A549 (cell line): ENCODE data around the gene PSIP1. TPM values are rescaled to one million over a fixed set of nuclear protein-coding genes. Genes with fewer than 3 reads are reported as not detected.
A peak's percentile ranks its signal among the peaks of the same experiment; 100 is the strongest.

Experiments
- ATAC-seq, 2 experiments: fragments of 200-7000 bp in 1 of 2; fragments of >200 bp in 1 of 2; cut with Nextera tagmentation in 1 of 2; cut with Tn5 transposase in 1 of 2; 3 replicates each; pipeline versions ENCODE4 v1.8.0 to v1.9.1; 2018 to 2020; ENCODE audit warnings: mild to moderate bottlenecking in 1 of 2, moderate library complexity in 1 of 2
- CTCF ChIA-PET: fragments of 300-600 bp; sonication (Branson Sonifier 250); formaldehyde crosslinking; extraction: SDS; loops from one replicate; lab custom pipeline; 2021; ENCODE audit warnings: antibody characterized with exemption, inconsistent platforms; lab: Yijun Ruan, JAX
- POLR2A ChIA-PET: fragments of 350-600 bp; formaldehyde crosslinking; extraction: SDS; loops from one replicate; lab custom pipeline; 2021; ENCODE audit warnings: antibody characterized with exemption, inconsistent platforms; lab: Yijun Ruan, JAX
- DNase-seq, 2 experiments: peaks; one replicate each; pipeline versions ENCODE4 v3.0.0 to v3.0.0-alpha.2; 2011 to 2016; ENCODE audit warnings: low read depth in 1 of 2, low spot score in 1 of 2
- FAIRE-seq: peaks from 2 replicates; lab custom pipeline; 2011; peaks lifted over from hg19 to GRCh38; lab: Jason Lieb, UNC
- H3K27ac ChIP-seq, 2 experiments: fragments of >200 bp; sonication (Bioruptor Twin); formaldehyde crosslinking; 3 replicates each; pipeline ENCODE4 v1.5.1; 2016 to 2017
- H3K4me1 ChIP-seq: fragments of >200 bp; sonication (Bioruptor Twin); formaldehyde crosslinking; 3 replicates; pipeline ENCODE4 v1.6.1; 2016
- H3K4me2 ChIP-seq: fragments of >200 bp; sonication (Bioruptor Twin); formaldehyde crosslinking; 3 replicates; pipeline ENCODE4 v1.6.1; 2016
- H3K4me3 ChIP-seq: fragments of >200 bp; sonication (Bioruptor Twin); formaldehyde crosslinking; 3 replicates; pipeline ENCODE4 v1.5.1; 2016
- H3K9me3 ChIP-seq: fragments of >200 bp; sonication (Bioruptor Twin); formaldehyde crosslinking; 3 replicates; pipeline ENCODE4 v1.6.1; 2016
- ATOH8 ChIP-seq: fragments of 250-450 bp; sonication (Bioruptor Pico); IDR thresholded peaks from 2 replicates; pipeline ENCODE4 v1.5.0; 2020; ENCODE audit warnings: low read depth, mild to moderate bottlenecking, moderate library complexity
- BCL3 ChIP-seq: fragments of >200 bp; sonication (Bioruptor Twin); formaldehyde crosslinking; IDR thresholded peaks from 3 replicates; pipeline ENCODE4 v1.6.1; 2016
- BHLHE40 ChIP-seq: IDR thresholded peaks from 2 replicates; pipeline ENCODE4 v1.6.1; 2012; ENCODE audit warnings: low read depth, low read length, inconsistent platforms
- CHD2 ChIP-seq: fragments of 150-350 bp; IDR thresholded peaks from 2 replicates; pipeline ENCODE4 v1.6.1; 2014; ENCODE audit warnings: low read length; ENCODE audit not compliant: partially characterized antibody
- CHD4 ChIP-seq: fragments of 200-600 bp; sonication (generic); IDR thresholded peaks from 2 replicates; pipeline ENCODE4 v1.6.1; 2016; ENCODE audit warnings: antibody characterized with exemption, mild to moderate bottlenecking, borderline replicate concordance
- E2F6 ChIP-seq: IDR thresholded peaks from 2 replicates; pipeline ENCODE4 v1.6.1; 2012; ENCODE audit warnings: low read depth, borderline replicate concordance
- EHF ChIP-seq: fragments of 250-450 bp; sonication (Bioruptor Pico); IDR thresholded peaks from 2 replicates; pipeline ENCODE4 v1.5.0; 2020; ENCODE audit warnings: mild to moderate bottlenecking
- EHMT2 ChIP-seq: fragments of 200-600 bp; sonication (generic); IDR thresholded peaks from 2 replicates; pipeline ENCODE4 v1.6.1; 2016; ENCODE audit warnings: antibody characterized with exemption, low read depth, mild to moderate bottlenecking, moderate library complexity
- EP300 ChIP-seq, 2 experiments: fragments of >200 bp; sonication (Bioruptor Twin); formaldehyde crosslinking; IDR thresholded peaks; 2 replicates in 1 of 2; 3 replicates in 1 of 2; pipeline ENCODE4 v1.6.1; 2016 to 2017
- ESRRA ChIP-seq: fragments of 150-350 bp; IDR thresholded peaks from 2 replicates; pipeline ENCODE4 v1.6.1; 2014; ENCODE audit warnings: mild to moderate bottlenecking, low read length, borderline replicate concordance
- FOSB ChIP-seq: fragments of 250-450 bp; sonication (Bioruptor Pico); IDR thresholded peaks from 2 replicates; pipeline ENCODE4 v1.5.0; 2020; ENCODE audit warnings: mild to moderate bottlenecking, moderate library complexity
- FOSL2 ChIP-seq, 2 experiments: fragments of 450-650 bp in 1 of 2; fragments of >200 bp in 1 of 2; sonication (Bioruptor Twin) in 1 of 2; formaldehyde crosslinking; IDR thresholded peaks; 2 replicates each; pipeline versions ENCODE4 v1.5.0 to v1.6.1; 2016 to 2020; ENCODE audit warnings: mild to moderate bottlenecking in 1 of 2, moderate library complexity in 1 of 2
- FOXS1 ChIP-seq: fragments of 250-450 bp; sonication (Bioruptor Pico); IDR thresholded peaks from 2 replicates; pipeline ENCODE4 v1.5.0; 2020; ENCODE audit warnings: mild to moderate bottlenecking, moderate library complexity
- GATA3 ChIP-seq: IDR thresholded peaks from 2 replicates; pipeline ENCODE4 v1.6.1; 2012; ENCODE audit warnings: borderline replicate concordance
- HDAC2 ChIP-seq: fragments of 200-600 bp; sonication (generic); IDR thresholded peaks from 2 replicates; pipeline ENCODE4 v1.6.1; 2016
- HOXA7 ChIP-seq: fragments of 250-450 bp; sonication (Bioruptor Pico); IDR thresholded peaks from 2 replicates; pipeline ENCODE4 v1.5.0; 2020; ENCODE audit warnings: mild to moderate bottlenecking, moderate library complexity
- JUNB ChIP-seq: fragments of >200 bp; sonication (Bioruptor Twin); formaldehyde crosslinking; IDR thresholded peaks from 2 replicates; pipeline ENCODE4 v1.6.1; 2016
- KDM1A ChIP-seq: fragments of 200-600 bp; sonication (generic); IDR thresholded peaks from 2 replicates; pipeline ENCODE4 v1.6.1; 2016; ENCODE audit warnings: low read depth, mild to moderate bottlenecking
- NPAS2 ChIP-seq: fragments of 250-450 bp; sonication (Bioruptor Pico); IDR thresholded peaks from 2 replicates; pipeline ENCODE4 v1.8.0; 2022; ENCODE audit warnings: mild to moderate bottlenecking, moderate library complexity, borderline replicate concordance
- PBX3 ChIP-seq: IDR thresholded peaks from 2 replicates; pipeline ENCODE4 v1.6.1; 2012
- PHF8 ChIP-seq: fragments of 200-600 bp; sonication (generic); IDR thresholded peaks from 2 replicates; pipeline ENCODE4 v1.6.1; 2016; ENCODE audit warnings: low read depth, mild to moderate bottlenecking, antibody characterized with exemption, moderate library complexity, borderline replicate concordance
- POLR2A ChIP-seq: IDR thresholded peaks from 2 replicates; pipeline ENCODE4 v1.6.1; 2012; ENCODE audit warnings: mild to moderate bottlenecking, low read length
- REST ChIP-seq: fragments of 200-600 bp; sonication (generic); IDR thresholded peaks from 2 replicates; pipeline ENCODE4 v1.6.1; 2016; ENCODE audit warnings: antibody characterized with exemption, mild to moderate bottlenecking, moderate library complexity
- RFX5 ChIP-seq: fragments of 450-650 bp; IDR thresholded peaks from 2 replicates; pipeline ENCODE4 v1.7.1; 2014; ENCODE audit warnings: antibody characterized with exemption, mild to moderate bottlenecking, moderate library complexity
- SREBF2 ChIP-seq: fragments of 450-650 bp; IDR thresholded peaks from 2 replicates; pipeline ENCODE4 v1.6.1; 2014; ENCODE audit warnings: mild to moderate bottlenecking, moderate library complexity
- TFCP2L1 ChIP-seq: fragments of 250-450 bp; sonication (Bioruptor Pico); IDR thresholded peaks from 2 replicates; pipeline ENCODE4 v1.5.0; 2021; ENCODE audit warnings: mild to moderate bottlenecking
- TP53 ChIP-seq: fragments of 250-450 bp; sonication (Bioruptor Pico); IDR thresholded peaks from 2 replicates; pipeline ENCODE4 v1.5.0; 2021; ENCODE audit warnings: mild to moderate bottlenecking, moderate library complexity
- ZC3H11A ChIP-seq: fragments of 450-650 bp; IDR thresholded peaks from 2 replicates; pipeline ENCODE4 v1.6.1; 2014; ENCODE audit warnings: antibody characterized with exemption, mild to moderate bottlenecking
- ZNF302 ChIP-seq: fragments of 250-450 bp; sonication (Bioruptor Pico); IDR thresholded peaks from 2 replicates; pipeline ENCODE4 v1.9.0; 2021; ENCODE audit warnings: inconsistent platforms, mild to moderate bottlenecking, moderate library complexity
- WGBS: methylation state at CpG from one replicate; pipeline ENCODE4 v1.1.6; 2017; ENCODE audit errors: missing lambda C conversion rate; 5-methylcytosine and 5-hydroxymethylcytosine counted together
- polyA plus RNA-seq, 4 experiments: library from polyadenylated mRNA; depleted of rRNA in 3 of 4; stranded (reverse); fragments of >200 nt; fragmentation: RNase III in 1 of 4; extraction: RNeasy Plus Mini Kit Qiagen cat#74134 plus additional on column Dnase treatment in 1 of 4; gene quantifications; 2 replicates in 3 of 4; 3 replicates in 1 of 4; pipeline ENCODE4 v1.2.3, GENCODE V29; 2011 to 2017

PSIP1 gene
- polyA plus RNA-seq, 2 of the 4 experiments (the other 2 are of a cell fraction) = 84.2 to 119 TPM

- DNase-seq (no peak), ATAC-seq (peak; percentile 20 to 21; a peak in 5 of 6 replicates), FAIRE-seq (no peak)
- WGBS = 6% methylated on average over 12 of the region's 13 CpGs
- Histone ChIP-seq H3K4me2 (peak overlapping the region; percentile 80), H3K9me3 (no peaks in the 10 kb centered on the region), H3K4me3 (peak overlapping the region; percentile 76), H3K4me1 (0 out of 3 replicates have a peak, but pooled peaks cover 4% of the 10 kb centered on the region), H3K27ac (peak overlapping the region; percentile 85 to 91)
- POLR2A ChIA-PET = interaction anchor here (0.7 to 2.6 kb wide), 7 partner anchors 10 to 85 kb away, joined by 3 to 52 read pairs (median 4); partner anchors contain the start of gene PSIP1
- TF ChIP-seq EHMT2 (no peak), JUNB (no peak), POLR2A (no peak), TFCP2L1 (CRISPR knock-in tag) (no peak)
- CTCF ChIA-PET = interaction anchor here (0.6 to 1.9 kb wide), 5 partner anchors 11 to 1608 kb away, joined by 3 to 13 read pairs (median 4); no protein-coding TSS in a partner anchor
Measured at GRCh38 chr9:15553528-15553898, 42.7 kb upstream of the PSIP1 start.

GRCh38 chr9:15552636-15553527 is 42.1 kb upstream of the PSIP1 start, which contains the start of gene CCDC171:
TSS of gene CCDC171 (plus strand) at chr9:15553043. CDS start at chr9:15564089, 11,046 bp downstream.
- CTCF ChIA-PET = interaction anchor here (0.6 to 1.9 kb wide), 12 partner anchors 9 to 1609 kb away, joined by 3 to 13 read pairs (median 4); no protein-coding TSS in a partner anchor
- Histone ChIP-seq H3K4me2 (peak within 1 kb of the TSS; percentile 80), H3K4me1 (0 out of 3 replicates have a peak, but pooled peaks cover 4% of the 10 kb centered on the region), H3K9me3 (no peaks in the 10 kb centered on the region), H3K4me3 (peak within 1 kb of the TSS; percentile 76), H3K27ac (peak within 1 kb of the TSS; percentile 85 to 91)
- 1% methylated on average over 26 of the region's 65 CpGs for WGBS
- POLR2A ChIA-PET = interaction anchor here (0.7 to 2.6 kb wide), 20 partner anchors 9 to 1193 kb away, joined by 3 to 52 read pairs (median 3); partner anchors contain the start of gene PSIP1
- FAIRE-seq (no peak), DNase-seq (peak; percentile 96 to 98), ATAC-seq (peak; percentile 95 to 99)
- TF ChIP-seq EP300 (IDR thresholded peaks at IDR 0.05) = no peak
- TF ChIP-seq NPAS2 = no peak
- TF ChIP-seq KDM1A = no peak
- TF ChIP-seq REST = peak; percentile 74
- TF ChIP-seq FOSL2 (IDR thresholded peaks at IDR 0.05) = no peak
- no peak for TF ChIP-seq FOSL2 (CRISPR knock-in tag; IDR thresholded peaks at IDR 0.05)
- no peak for TF ChIP-seq HDAC2
- TF ChIP-seq GATA3 = no peak
- TF ChIP-seq EHF (CRISPR knock-in tag) = no peak
- no peak for TF ChIP-seq ESRRA
- no peak for TF ChIP-seq FOXS1 (CRISPR knock-in tag)
- TF ChIP-seq ZC3H11A = no peak
- no peak for TF ChIP-seq SREBF2
- no peak for TF ChIP-seq CHD4
- TF ChIP-seq TFCP2L1 (CRISPR knock-in tag) = no peak
- peak; percentile 97 for TF ChIP-seq POLR2A
- peak; percentile 73 for TF ChIP-seq CHD2
- no peak for TF ChIP-seq EHMT2
- peak; percentile 96 for TF ChIP-seq E2F6
- TF ChIP-seq RFX5 = no peak
- TF ChIP-seq BHLHE40 = no peak
- peak; percentile 60; the same call in 1 of the 3 replicates for TF ChIP-seq BCL3
- TF ChIP-seq ATOH8 = no peak
- TF ChIP-seq PBX3 = no peak
- peak; percentile 60 for TF ChIP-seq PHF8
- no peak for TF ChIP-seq FOSB (CRISPR knock-in tag)
- TF ChIP-seq ZNF302 (CRISPR knock-in tag) = no peak
- no peak for TF ChIP-seq TP53 (CRISPR knock-in tag)
- no peak for TF ChIP-seq HOXA7 (CRISPR knock-in tag)
